ENCODE data around the gene CRB2.

Gene CRB2

DNA sequence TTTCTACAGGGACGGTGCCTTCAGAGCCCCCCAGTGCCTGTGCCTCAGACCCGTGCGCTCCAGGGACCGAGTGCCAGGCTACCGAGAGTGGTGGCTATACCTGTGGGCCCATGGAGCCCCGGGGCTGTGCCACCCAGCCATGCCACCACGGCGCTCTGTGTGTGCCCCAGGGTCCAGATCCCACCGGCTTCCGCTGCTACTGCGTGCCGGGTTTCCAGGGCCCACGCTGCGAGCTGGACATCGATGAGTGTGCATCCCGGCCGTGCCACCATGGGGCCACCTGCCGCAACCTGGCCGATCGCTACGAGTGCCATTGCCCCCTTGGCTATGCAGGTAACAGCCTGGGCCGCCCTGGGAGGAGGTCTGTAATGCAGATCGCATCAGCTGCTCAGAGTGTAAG lies 6.9 kb downstream of the CRB2 start:
- TF ChIP-seq SNAI2 (CRISPR knock-in tag; IDR thresholded peaks at IDR 0.05) (no peak), ARNTL (CRISPR knock-in tag; IDR thresholded peaks at IDR 0.05; ENCODE audit: borderline replicate concordance, low read depth) (no peak), BACH2 (CRISPR knock-in tag; IDR thresholded peaks at IDR 0.05; ENCODE audit: borderline replicate concordance) (no peak), TCF4 (CRISPR knock-in tag; IDR thresholded peaks at IDR 0.05; ENCODE audit: borderline replicate concordance) (no peak), ESRRG (CRISPR knock-in tag; IDR thresholded peaks at IDR 0.05) (no peak), OSR1 (CRISPR knock-in tag; IDR thresholded peaks at IDR 0.05) (no peak), RARB (CRISPR knock-in tag; IDR thresholded peaks at IDR 0.05) (no peak), CSDC2 (CRISPR knock-in tag; IDR thresholded peaks at IDR 0.05) (no peak), PPARA (CRISPR knock-in tag; IDR thresholded peaks at IDR 0.05; ENCODE audit: borderline replicate concordance) (no peak), ZC3H10 (CRISPR knock-in tag; IDR thresholded peaks at IDR 0.05) (no peak), ZNF70 (CRISPR knock-in tag; IDR thresholded peaks at IDR 0.05) (no peak), ZNF8 (CRISPR knock-in tag; IDR thresholded peaks at IDR 0.05) (no peak)
- TF ChIP-seq, protein P1, sequence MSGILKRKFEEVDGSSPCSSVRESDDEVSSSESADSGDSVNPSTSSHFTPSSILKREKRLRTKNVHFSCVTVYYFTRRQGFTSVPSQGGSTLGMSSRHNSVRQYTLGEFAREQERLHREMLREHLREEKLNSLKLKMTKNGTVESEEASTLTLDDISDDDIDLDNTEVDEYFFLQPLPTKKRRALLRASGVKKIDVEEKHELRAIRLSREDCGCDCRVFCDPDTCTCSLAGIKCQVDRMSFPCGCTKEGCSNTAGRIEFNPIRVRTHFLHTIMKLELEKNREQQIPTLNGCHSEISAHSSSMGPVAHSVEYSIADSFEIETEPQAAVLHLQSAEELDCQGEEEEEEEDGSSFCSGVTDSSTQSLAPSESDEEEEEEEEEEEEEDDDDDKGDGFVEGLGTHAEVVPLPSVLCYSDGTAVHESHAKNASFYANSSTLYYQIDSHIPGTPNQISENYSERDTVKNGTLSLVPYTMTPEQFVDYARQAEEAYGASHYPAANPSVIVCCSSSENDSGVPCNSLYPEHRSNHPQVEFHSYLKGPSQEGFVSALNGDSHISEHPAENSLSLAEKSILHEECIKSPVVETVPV (CRISPR knock-in tag; IDR thresholded peaks at IDR 0.05), result no peak
- TF ChIP-seq, protein P2, sequence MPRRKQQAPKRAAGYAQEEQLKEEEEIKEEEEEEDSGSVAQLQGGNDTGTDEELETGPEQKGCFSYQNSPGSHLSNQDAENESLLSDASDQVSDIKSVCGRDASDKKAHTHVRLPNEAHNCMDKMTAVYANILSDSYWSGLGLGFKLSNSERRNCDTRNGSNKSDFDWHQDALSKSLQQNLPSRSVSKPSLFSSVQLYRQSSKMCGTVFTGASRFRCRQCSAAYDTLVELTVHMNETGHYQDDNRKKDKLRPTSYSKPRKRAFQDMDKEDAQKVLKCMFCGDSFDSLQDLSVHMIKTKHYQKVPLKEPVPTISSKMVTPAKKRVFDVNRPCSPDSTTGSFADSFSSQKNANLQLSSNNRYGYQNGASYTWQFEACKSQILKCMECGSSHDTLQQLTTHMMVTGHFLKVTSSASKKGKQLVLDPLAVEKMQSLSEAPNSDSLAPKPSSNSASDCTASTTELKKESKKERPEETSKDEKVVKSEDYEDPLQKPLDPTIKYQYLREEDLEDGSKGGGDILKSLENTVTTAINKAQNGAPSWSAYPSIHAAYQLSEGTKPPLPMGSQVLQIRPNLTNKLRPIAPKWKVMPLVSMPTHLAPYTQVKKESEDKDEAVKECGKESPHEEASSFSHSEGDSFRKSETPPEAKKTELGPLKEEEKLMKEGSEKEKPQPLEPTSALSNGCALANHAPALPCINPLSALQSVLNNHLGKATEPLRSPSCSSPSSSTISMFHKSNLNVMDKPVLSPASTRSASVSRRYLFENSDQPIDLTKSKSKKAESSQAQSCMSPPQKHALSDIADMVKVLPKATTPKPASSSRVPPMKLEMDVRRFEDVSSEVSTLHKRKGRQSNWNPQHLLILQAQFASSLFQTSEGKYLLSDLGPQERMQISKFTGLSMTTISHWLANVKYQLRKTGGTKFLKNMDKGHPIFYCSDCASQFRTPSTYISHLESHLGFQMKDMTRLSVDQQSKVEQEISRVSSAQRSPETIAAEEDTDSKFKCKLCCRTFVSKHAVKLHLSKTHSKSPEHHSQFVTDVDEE (CRISPR knock-in tag; IDR thresholded peaks at IDR 0.05), result no peak
- no peak for ATAC-seq

DNA sequence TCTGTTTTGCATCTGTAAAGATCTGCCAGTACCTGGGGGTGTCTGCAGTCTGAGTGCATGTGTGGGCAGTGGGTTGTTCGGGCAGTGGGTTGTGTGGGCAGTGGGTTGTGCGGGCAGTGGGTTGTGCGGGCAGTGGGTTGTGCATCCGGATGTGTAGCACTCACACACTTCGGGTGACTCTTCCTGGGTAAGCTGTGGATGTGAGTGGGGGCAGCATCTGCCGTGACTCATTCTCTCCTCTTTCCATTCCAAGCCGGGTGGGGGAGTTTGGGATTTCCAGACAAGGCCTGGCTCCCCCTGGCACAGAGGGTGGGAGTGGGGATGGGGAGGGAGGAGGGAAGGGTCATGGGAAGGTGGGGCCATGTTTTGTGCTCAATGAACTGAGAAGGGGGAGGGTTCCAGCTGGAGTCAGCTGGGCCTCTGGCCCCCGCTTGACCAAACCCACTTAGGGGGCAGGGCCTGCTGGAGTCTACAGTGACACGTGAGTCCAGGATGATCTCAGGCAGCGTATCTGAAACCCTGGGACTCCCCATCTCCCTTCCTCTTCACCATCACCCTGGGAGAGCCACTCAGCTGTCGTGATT lies 8.3 kb downstream of the CRB2 start:
- peak; percentile 15 for ATAC-seq
- TF ChIP-seq, protein P3, sequence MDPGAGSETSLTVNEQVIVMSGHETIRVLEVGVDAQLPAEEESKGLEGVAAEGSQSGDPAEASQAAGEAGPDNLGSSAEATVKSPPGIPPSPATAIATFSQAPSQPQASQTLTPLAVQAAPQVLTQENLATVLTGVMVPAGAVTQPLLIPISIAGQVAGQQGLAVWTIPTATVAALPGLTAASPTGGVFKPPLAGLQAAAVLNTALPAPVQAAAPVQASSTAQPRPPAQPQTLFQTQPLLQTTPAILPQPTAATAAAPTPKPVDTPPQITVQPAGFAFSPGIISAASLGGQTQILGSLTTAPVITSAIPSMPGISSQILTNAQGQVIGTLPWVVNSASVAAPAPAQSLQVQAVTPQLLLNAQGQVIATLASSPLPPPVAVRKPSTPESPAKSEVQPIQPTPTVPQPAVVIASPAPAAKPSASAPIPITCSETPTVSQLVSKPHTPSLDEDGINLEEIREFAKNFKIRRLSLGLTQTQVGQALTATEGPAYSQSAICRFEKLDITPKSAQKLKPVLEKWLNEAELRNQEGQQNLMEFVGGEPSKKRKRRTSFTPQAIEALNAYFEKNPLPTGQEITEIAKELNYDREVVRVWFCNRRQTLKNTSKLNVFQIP (CRISPR knock-in tag; IDR thresholded peaks at IDR 0.05; ENCODE audit: borderline replicate concordance, low read depth), result no peak
- TF ChIP-seq ZFP30 (CRISPR knock-in tag; IDR thresholded peaks at IDR 0.05), result no peak
- no peak for TF ChIP-seq TCF4 (CRISPR knock-in tag; IDR thresholded peaks at IDR 0.05; ENCODE audit: borderline replicate concordance)
- TF ChIP-seq ZC3H10 (CRISPR knock-in tag; IDR thresholded peaks at IDR 0.05), result no peak
- TF ChIP-seq ISL1 (CRISPR knock-in tag; IDR thresholded peaks at IDR 0.05), result no peak
- TF ChIP-seq RARB (CRISPR knock-in tag; IDR thresholded peaks at IDR 0.05), result no peak
- no peak for TF ChIP-seq ZFP3 (CRISPR knock-in tag; IDR thresholded peaks at IDR 0.05)
- TF ChIP-seq, protein P4, sequence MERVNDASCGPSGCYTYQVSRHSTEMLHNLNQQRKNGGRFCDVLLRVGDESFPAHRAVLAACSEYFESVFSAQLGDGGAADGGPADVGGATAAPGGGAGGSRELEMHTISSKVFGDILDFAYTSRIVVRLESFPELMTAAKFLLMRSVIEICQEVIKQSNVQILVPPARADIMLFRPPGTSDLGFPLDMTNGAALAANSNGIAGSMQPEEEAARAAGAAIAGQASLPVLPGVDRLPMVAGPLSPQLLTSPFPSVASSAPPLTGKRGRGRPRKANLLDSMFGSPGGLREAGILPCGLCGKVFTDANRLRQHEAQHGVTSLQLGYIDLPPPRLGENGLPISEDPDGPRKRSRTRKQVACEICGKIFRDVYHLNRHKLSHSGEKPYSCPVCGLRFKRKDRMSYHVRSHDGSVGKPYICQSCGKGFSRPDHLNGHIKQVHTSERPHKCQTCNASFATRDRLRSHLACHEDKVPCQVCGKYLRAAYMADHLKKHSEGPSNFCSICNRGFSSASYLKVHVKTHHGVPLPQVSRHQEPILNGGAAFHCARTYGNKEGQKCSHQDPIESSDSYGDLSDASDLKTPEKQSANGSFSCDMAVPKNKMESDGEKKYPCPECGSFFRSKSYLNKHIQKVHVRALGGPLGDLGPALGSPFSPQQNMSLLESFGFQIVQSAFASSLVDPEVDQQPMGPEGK (CRISPR knock-in tag; IDR thresholded peaks at IDR 0.05; ENCODE audit: borderline replicate concordance), result no peak
- TF ChIP-seq CSDC2 (CRISPR knock-in tag; IDR thresholded peaks at IDR 0.05), result no peak
- no peak for TF ChIP-seq GLIS3 (CRISPR knock-in tag; IDR thresholded peaks at IDR 0.05)
- TF ChIP-seq SNAI2 (CRISPR knock-in tag; IDR thresholded peaks at IDR 0.05), result no peak
- TF ChIP-seq, protein P5, sequence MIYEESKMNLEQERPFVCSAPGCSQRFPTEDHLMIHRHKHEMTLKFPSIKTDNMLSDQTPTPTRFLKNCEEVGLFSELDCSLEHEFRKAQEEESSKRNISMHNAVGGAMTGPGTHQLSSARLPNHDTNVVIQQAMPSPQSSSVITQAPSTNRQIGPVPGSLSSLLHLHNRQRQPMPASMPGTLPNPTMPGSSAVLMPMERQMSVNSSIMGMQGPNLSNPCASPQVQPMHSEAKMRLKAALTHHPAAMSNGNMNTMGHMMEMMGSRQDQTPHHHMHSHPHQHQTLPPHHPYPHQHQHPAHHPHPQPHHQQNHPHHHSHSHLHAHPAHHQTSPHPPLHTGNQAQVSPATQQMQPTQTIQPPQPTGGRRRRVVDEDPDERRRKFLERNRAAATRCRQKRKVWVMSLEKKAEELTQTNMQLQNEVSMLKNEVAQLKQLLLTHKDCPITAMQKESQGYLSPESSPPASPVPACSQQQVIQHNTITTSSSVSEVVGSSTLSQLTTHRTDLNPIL (CRISPR knock-in tag; IDR thresholded peaks at IDR 0.05; ENCODE audit: low read depth), result no peak
- no peak for TF ChIP-seq ARNTL (CRISPR knock-in tag; IDR thresholded peaks at IDR 0.05; ENCODE audit: borderline replicate concordance, low read depth)
- TF ChIP-seq, protein P2 (CRISPR knock-in tag; IDR thresholded peaks at IDR 0.05), result no peak
- TF ChIP-seq ZNF565 (CRISPR knock-in tag; conservative IDR thresholded peaks at IDR 0.05; ENCODE audit: low read depth), result no peak
- no peak for TF ChIP-seq ZNF8 (CRISPR knock-in tag; IDR thresholded peaks at IDR 0.05)
- TF ChIP-seq, protein P1 (CRISPR knock-in tag; IDR thresholded peaks at IDR 0.05), result no peak
- no peak for TF ChIP-seq BACH2 (CRISPR knock-in tag; IDR thresholded peaks at IDR 0.05; ENCODE audit: borderline replicate concordance)
- TF ChIP-seq TOX (CRISPR knock-in tag; IDR thresholded peaks at IDR 0.05; ENCODE audit: borderline replicate concordance), result no peak
